Hematopoietic multipotent progenitor cell treated with erythropoietin and hydrocortisone succinate and interleukin-3 and kit ligand, for 8 days (in vitro differentiated cells): Measurements from ENCODE around the gene PABPC3.

ENCODE experiments used
- DNase-seq: peaks from one replicate; pipeline ENCODE4 v3.0.0-alpha.2; 2015

The PABPC3 gene

GRCh38 chr13:25095851-25096453, at the start of gene PABPC3:
Gene PABPC3, plus strand, starts transcription at chr13:25096136. Its CDS starts 63 bp downstream, at chr13:25096199.
- peak; percentile 23 for DNase-seq

- no peak for DNase-seq
Observed at GRCh38 chr13:25046274-25046984, 49.5 kb upstream of the PABPC3 start.

GRCh38 chr13:25046985-25047511, 48.9 kb upstream of the PABPC3 start:
- DNase-seq: no peak

GRCh38 chr13:25051065-25051464, 44.9 kb upstream of the PABPC3 start:
- DNase-seq: no peak

GRCh38 chr13:25059166-25059565, 36.8 kb upstream of the PABPC3 start:
- DNase-seq: no peak

- no peak for DNase-seq
Observed at GRCh38 chr13:25059958-25060357, 36.0 kb upstream of the PABPC3 start.

GRCh38 chr13:25062479-25062878, 33.5 kb upstream of the PABPC3 start:
- DNase-seq: no peak

GRCh38 chr13:25064396-25064795, 31.5 kb upstream of the PABPC3 start:
- no peak for DNase-seq

GRCh38 chr13:25065974-25066770, 29.8 kb upstream of the PABPC3 start:
- no peak for DNase-seq

- DNase-seq: no peak
Observed at GRCh38 chr13:25067064-25067463, 28.9 kb upstream of the PABPC3 start.

- DNase-seq: no peak
Observed at GRCh38 chr13:25068810-25069209, 27.1 kb upstream of the PABPC3 start.

GRCh38 chr13:25069236-25069635, 26.7 kb upstream of the PABPC3 start:
- no peak for DNase-seq

- no peak for DNase-seq
Observed at GRCh38 chr13:25069911-25070310, 26.0 kb upstream of the PABPC3 start.

- peak; percentile 95 for DNase-seq
Observed at GRCh38 chr13:25080773-25081172, 15.2 kb upstream of the PABPC3 start.

- DNase-seq: no peak
Observed at GRCh38 chr13:25084096-25084495, 11.8 kb upstream of the PABPC3 start.

- peak; percentile 70 for DNase-seq
Observed at GRCh38 chr13:25085125-25085742, 10.7 kb upstream of the PABPC3 start.

- DNase-seq: no peak
Observed at GRCh38 chr13:25088562-25089221, 7.2 kb upstream of the PABPC3 start.

GRCh38 chr13:25097426-25097825, 1.5 kb downstream of the PABPC3 start:
- DNase-seq: no peak

GRCh38 chr13:25103711-25104110, 7.8 kb downstream of the PABPC3 start:
- no peak for DNase-seq

- no peak for DNase-seq
Observed at GRCh38 chr13:25109341-25109740, 13.4 kb downstream of the PABPC3 start.

- DNase-seq: no peak
Observed at GRCh38 chr13:25110956-25111584, 15.1 kb downstream of the PABPC3 start.

- DNase-seq: no peak
Observed at GRCh38 chr13:25111585-25111956, 15.6 kb downstream of the PABPC3 start.
